ENCODE results near the gene PAX6.

PAX6 gene

DNA sequence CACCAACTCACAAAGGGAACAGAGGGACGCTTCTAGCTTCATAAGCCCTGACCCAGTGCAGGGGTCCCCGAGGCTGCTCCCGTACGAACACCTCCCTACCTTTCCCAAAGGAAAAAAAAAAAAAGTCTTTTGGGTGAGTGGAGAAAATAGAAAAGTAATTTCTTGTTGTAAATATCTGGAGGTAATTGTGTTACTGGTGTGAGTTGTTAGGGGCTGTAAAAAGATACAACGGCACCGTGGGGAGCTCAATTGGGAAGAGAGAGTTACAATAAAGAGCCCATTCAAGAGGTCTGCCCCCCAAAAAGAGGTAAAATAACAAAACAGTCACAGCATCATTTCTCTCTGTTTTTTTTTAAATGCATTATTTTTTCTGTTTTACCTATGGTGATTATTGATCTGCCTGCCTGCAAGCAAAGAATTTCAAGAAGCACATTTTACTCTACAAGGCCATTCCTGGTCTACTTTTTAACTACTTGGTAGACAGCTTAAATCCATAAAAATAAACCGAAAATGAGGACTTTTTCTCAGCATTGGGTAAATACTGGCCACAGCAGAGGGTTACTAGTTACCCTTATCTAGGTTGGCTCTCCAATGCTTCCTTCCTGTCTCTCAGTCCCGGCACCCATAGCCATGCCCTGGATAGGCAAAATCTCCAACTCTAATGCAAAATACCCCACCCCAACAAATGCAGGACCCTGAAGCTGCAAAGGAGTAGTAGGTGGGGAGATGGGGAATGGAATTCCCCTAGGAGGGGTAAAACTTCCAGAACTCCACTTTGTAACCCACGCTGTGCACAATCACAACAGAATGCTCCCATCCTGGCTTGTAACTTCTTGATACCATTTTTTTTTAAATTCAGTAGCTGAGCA lies 3.1 kb downstream of the PAX6 start:
- no peak for DNase-seq

DNA sequence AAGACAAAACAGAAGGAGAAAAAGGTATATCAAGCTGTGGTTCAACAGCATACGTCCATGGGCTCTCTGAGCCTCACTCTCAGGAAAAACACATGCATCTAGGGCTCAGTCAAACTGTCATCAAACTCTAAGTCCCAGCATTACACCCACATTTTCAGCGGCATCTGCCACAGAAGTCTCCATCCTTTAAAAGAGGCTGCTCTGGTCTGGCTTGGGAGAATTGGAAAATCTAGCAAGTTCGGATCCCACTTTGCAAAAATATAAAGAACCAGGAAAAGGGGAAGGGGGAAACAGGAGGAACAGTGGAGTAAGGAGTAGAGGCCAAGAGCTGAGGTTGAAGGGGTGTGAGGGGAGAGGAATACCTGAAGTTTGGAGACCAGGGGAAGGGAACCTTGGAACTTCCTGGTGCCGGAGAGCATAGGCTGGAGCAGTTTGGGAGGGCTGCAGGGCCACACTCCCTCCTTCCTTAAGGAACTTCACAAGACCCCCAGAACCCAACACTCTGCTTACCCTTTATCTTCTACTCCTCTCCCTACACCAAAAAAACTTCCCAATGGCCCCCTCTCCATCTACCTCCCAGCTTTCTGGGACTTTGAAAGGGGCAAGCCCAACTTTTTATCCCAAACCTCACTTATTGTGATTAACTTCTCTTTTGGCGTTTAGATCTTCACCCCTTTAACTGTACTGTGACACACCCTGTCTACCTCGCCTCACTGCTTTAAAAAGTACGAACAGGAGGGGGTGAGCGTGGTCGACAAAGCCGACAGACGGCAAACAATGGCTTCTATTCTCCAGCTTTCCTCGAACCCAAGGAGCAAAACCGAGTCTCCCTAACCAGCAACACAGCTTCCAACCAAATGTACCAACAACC lies 4.0 kb downstream of the PAX6 start:
- DNase-seq: no peak

DNA sequence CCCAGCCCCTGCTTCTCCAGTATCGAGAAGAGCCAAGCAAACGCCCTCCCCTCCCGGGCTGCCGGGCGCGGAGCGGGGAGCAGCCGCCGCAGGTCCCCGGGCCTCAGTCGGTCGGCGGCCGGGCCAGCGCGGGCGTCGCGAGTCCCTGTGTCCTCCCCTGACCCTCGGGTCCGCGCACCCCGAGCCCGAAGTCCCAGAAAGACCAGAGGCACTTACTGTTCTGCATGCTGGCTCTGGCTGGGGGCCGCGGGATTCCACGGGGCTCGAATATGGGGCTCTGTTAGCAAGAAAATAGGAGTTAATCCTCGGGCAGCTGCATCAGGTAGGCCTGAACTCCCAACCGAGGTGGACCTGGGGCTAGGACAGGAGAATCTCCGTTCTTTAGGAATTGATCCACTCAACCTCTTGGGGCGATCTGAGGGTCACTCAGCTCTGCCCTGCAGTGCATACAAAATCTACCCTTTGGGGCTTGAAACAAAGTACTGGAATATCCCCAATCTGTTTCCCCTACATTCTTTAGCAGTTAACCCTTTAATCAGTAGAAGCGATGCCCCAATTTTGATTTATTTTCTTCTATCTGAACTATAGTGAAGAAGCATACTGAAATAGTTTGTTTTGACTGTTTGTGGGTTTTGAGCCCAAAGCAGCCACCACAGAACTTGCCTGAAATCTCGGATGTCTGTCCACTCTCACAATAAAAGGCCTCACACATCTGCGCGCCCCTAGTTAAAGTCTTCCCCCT lies 4.8 kb downstream of the PAX6 start:
- DNase-seq: no peak

GRCh38 chr11:31805629-31806185 lies 5.4 kb downstream of the PAX6 start:
- no peak for DNase-seq

DNA sequence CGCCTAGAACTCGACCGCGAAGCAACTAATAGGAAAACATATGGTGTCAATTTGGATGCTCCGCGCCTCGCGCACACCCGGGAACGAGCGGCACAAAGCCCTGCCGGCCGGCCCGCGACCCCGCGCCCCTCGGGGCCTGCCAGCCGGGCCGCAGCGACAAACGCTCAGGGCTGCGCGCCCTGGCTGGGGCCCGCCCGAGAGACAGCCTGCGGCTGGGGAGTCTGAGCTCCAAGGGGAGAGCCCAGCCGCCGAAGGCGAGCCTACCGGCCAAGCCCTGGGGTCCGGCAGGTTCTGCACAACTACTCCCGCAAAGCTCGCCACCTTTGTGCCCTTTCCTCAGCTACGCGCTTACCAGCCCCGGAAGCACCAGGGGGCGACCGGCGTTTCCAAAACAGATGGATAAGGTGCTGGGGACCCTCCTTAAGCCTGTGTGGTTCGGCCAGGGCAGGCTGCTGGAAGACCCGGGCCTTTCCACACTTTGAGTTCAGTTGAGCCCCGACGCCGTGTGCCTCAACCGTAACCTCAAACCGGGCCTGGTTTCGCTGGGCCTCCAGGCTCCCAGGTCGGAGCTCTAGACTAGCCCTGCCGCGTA lies 6.0 kb downstream of the PAX6 start:
- DNase-seq: no peak

DNA sequence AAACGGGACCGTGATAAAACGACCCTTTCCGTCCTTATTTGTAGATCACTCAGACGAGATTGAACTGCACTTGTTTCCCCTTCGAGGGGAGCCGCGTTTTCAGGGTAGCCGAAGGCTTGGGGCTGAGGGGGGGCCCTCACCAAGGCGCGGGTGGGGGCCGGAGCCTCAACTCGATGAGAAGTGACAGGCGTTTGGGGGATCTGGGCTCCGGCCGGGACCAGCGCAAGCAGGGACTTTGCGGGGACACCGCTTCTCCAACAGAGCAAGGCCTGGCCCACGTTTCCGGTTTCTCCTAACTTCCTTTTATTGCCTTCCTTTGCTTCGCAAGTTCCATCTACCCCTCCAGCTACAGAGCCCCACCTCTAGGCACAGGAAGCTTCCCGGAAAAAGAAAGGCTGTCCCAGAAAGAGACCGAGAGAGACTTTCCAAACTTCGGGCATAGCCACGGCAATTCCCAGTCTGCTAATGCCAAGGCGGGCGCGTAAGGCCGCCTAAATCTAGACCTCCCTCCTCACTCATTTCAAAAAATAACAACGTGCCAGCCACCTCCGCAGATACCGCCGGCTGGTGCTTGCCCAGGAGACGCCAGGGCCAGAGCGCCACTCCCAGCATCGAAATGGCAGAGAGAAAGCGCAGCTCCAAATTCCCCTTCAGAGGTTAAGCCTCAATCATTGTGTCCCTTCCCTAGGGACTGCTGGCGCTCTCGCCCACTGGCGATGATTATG lies 6.6 kb downstream of the PAX6 start:
- DNase-seq: no peak

DNA sequence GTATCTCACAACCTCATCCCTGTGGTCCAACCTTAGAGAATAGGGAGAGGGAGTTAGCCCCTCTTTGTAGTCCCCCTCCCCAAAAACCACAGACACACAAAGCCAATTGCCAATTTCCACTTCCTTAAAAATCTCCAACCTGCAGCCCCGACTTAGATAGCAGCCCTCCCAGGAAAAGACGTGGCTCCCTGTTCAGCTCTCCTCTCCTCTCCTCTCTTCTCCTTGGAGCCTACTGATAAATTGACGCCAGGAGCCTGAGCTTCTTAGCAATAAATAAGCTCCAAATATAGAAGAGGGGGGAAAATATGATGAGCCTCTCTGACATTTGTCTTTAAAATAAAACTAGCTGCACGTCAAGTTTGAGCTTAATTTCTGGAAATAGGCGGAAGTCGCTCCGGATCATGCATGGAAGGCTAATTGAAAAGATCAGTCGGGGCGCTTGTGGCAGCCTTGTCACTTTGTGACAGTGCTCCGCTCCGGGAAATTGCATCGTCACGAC lies 7.3 kb downstream of the PAX6 start:
- DNase-seq: no peak

DNA sequence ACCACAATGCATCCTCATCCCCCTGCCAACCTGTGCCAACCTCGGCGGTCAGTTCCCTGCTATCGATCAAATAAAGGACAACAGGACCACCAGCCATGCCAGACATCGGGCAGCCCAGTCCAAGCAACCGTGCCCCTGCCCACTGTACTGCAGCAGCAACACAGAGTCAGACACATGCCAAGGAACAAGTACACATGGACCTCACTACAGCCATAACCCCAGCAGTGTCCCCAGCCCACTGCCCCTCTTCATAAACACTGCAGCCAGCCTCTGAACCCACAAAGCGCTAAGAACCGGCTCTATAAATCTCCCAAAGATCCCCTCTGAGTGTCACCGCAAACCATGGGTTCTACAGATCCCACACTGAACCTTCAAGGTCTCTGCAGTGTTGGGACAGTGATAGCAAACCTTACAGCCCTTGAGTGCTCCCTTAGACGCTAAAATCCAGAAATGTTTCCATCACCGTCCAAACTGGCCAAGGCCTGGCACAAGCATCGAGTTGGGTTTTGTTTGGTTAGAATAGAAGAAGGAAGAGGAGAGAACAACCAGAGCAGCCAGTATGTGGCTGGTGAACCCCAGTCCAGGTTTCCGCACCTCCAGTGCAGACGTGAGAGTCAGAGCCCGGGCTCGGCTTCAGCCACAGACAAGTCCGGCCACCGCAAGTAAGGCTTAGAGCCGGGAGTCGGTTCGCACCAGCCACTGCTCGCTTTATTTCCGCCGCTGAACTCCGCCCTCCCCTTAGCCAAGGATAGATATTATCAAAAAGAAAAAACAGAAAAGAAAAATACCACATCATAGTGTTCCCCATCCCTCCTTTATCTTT lies 7.9 kb downstream of the PAX6 start:
- no peak for DNase-seq

GRCh38 chr11:31802609-31802989 lies 8.5 kb downstream of the PAX6 start:
- DNase-seq: no peak

- no peak for DNase-seq
Measured at GRCh38 chr11:31802000-31802551, 9.0 kb downstream of the PAX6 start.

- DNase-seq: no peak
Measured at GRCh38 chr11:31801298-31801702, 9.8 kb downstream of the PAX6 start.

GRCh38 chr11:31800398-31801265 lies 10.5 kb downstream of the PAX6 start:
- no peak for DNase-seq

- no peak for DNase-seq
Measured at GRCh38 chr11:31799435-31800397, 11.4 kb downstream of the PAX6 start.

DNA sequence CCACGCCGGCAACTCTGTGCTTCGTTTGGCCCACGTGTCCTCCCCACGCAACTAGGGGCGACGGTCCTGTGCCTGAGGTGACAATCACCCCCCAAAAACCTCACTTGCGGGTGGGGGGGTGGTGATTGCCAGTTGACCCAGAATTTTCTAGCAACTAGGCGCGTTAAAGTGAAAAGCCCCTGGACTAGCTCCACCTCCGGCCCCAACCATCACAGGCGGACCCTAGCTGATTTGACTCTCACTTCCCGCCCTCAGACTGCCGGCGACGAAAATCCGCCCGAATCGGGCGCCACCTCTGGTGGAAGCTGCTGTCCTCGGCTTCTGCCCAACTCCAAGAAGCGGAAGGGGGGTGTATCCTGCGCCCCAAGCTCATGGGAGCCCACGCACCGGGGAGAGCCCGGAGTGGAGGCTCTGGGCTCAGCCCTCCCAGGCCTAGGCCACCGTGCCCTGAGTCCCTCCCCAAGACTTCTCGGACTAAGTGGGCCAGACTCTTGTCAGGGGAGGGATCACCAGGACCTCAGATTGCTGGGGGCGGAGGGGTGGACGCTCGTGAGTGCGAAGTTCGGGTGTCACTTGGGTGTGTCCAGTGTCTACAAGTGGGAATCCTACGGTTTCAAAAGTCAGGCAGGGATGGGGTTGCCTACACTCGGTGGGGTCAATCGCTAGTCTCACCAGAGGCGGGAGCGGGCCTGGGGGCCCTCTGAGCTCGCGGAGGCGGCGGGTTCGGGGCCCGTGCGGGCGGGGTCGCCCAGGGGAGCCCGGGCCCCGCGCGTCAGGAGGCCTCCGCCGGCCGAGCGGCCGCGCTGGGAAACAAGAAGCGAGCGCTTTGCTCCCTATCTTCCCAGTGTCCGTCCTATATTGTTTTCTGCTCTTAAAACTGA lies 12.3 kb downstream of the PAX6 start:
- DNase-seq: no peak

DNA sequence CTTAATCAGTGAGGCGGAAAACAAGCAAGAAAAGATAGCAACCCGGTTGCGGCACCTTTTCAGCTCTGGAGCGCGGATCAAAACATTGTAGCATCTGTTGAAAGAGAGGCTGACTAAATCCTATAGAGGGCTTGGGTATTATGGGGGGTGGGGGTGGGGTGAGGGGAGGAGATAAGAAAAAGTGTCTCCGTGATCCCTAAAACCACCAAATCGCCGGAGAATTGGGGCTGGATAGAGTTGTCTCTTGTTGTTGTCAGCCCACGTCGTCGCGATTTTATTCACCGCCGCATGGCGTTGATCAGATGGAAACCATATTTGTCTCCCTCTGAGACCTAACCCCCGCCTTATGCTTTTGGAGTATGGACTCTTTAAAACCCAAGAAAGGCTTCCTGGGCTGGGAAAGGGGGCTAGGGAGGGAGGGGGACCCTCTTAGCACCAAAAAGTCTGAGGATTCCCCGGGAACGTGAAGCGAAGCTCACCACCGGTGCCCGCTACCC lies 13.0 kb downstream of the PAX6 start:
- no peak for DNase-seq

- DNase-seq: no peak
Measured at GRCh38 chr11:31797190-31798056, 13.7 kb downstream of the PAX6 start.
